Measurements from ENCODE around the gene CMC1.

CMC1 gene

DNA sequence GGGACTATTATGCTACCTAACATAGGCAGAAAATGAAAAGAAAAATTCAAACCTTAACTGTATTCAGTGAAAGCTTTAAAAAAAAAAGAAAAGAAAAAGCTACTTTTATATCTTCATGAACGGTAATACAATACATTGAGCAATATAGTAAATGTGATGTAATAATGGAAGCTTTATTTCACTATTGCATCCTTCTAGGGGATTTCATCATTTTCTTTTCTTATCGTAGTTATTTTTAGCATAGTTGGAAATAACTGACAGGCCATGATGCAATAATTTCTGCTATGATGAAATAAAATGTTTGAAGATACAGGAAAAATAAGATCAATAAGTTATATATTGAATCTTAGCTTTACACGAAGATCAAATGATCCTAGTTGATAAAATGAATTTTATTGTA, 66.8 kb downstream of the CMC1 start:
- DNase-seq, result no peak

DNA sequence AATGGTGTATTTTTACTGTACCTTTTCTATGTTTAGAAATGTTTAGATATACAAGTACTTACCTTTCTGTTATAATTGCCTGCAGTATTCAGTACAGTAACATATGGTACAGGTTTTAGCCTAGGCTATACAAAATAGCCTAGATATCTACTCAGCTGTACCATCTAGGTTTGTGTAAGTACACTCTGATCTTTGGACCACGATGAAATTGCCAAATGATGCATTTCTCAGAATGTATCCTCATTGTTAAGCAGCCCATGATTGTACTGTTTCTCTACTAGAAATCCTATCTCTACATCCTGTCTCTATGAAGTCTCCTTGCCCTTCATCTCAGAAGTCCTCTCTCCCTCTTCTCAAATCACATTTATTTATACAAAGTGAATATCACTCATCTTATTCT, 74.3 kb downstream of the CMC1 start:
- no peak for DNase-seq

DNA sequence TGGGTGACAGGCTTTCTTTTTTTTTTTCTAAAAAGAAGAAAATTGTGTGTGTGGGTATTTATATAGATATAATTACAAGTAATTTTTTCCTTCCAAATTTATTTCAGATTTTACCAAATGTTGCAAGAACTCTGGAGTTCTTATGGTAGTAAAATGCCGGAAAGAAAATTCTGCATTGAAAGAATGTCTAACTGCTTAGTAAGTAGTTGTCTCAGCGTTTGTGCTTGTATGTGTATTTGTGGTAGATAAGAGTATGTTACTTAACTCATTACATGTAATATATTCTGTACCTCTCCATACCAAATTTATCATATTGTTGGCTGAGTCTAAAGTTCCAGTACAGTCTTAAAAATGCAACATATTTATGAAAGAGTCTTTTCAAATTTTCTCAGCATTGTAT, 74.8 kb downstream of the CMC1 start:
- DNase-seq, result no peak

DNA sequence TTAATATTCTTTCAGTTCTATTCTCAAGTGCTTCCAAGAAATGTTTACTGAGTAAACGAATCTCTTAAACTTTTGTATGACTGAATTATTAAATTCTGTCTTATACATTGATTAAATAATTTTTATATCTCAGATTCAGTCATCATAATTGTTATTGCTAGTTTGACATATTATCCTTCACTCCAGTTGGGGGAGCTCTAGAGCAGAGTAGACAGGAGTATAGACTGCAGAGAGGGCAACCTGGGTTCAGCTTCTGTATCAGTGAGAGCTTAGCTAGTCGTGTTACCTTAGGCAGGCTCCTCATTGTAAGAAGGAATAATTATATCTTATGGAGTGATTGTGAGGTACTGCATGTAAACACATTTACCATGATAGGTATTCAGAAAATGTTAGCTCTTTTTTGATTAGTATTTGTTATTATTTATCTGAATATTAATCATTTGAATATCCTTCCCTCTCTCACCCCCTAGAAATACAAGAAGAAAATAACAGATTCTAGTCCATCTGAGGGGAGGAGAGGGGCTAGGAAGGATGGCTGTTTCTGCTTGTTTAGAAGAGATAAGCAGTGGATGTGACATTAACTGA, 76.1 kb downstream of the CMC1 start:
- peak; percentile 28 for DNase-seq

DNA sequence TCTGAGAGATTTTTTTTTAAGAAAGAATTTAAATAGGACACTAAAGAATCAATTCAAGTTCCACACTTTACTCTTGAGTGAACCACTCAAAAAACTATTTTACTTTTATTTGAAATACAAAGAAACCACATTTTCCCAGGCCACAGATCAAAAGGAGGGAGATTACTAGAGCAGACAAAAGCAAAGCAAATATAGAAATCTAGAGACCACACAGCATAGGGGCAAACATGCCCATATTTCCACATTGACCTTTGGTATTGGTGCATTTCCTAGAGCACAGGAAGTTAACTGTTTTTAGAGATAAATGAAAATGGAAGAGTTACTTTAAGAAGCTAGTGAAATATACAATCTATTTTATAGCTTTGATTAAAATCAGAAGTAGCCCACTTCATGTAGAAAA, 79.6 kb downstream of the CMC1 start:
- DNase-seq, result no peak

DNA sequence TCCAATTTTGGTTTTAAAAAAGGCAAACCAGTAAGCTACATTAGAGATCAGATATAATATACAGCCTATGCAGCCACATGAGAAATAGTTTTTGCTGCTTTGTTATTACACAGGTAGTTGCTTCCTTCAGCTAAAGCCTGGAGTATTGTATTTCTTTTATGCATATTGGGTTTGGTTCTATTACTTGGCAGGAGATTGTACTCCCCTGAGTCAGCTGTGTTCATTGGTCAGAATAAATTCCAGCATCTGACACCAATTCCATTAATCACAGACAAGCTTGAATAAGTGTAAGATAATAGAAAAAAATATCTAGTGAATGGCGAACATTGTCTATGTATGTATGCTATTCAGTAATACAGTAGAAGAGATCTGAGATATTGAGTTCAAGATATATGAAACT, 81.0 kb downstream of the CMC1 start:
- DNase-seq, result no peak

DNA sequence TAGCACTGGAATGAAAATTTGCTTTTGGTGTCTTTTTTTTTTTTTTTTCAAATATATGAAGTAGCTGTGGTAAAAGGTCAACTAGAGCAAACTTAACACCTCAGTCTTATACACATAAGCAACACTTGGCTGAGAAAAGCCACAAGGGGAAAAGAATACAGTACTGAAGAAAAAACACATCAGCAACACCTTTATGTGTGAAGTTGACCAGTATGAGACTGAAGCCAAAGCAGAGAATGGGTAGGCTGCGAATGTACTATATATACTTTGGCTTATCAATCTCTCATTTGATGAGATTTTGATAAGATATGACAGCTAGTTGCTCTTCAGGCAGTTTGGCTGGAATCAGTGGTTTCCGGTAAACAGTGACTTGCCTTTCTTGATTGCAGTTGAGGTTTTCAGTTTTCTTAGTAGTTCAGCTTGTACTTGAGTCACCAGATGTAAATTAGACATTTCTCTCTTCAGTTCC, 85.1 kb downstream of the CMC1 start:
- DNase-seq, result peak; percentile 37

DNA sequence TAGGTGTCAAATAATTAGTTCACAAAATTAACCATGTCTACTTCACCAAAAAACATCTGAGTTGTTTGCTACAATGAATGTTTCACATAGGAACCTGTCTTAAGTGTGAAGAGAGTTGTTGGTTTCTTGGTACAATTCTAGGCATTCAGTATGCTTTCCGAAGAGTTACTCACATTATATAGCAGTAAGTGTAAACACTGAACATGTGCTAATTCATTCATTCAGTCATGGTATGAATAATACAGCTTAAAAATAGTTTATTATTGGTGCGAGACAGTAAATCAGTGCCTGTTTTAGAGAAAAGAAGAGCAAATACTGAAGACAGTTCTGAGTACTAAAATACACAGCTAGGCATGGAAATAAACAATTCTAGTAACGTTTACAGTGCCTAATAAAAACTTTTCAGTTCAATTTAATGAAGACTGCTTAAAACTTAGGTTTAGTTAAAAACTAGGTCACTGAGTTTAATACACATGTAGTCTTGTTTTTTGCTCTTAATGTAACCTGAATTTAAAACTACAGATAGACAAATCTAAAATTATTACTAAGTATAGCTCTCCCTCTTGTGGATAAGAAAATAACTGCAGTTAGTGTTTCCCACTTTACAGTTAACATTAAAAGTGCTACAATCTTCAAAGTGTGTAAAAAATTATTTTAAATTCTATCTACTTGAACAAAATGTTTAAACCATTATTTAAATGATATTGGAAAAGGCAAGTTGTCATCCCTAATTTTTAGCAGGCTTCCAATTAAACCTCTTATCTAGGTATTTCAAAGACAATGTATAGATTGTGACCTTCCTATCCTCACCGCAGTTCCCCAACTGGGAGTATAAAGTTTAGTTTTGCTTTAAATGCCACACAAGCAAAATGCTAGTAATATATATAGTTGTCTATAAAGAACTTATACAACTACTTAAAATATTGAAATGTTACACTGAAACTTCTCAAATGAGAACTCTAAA, 87.1 kb downstream of the CMC1 start:
- DNase-seq, result no peak

DNA sequence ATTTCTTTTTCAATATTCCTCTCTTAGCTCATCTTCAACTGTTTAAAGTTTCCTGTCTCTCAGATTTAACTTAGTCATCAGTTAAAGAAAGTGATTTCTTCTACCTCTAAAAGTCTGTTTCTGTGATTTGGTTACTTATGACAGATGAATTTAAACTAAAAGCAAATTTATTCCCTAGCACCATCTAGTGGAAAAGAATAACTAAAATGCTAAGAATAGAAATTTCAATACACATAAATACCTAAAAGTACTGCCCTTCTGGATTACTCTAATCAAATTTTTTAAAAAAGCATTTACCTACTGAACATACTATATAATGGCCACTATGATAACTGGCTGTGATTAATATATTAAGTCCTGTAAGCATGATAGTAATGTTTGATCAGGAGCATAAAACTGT, 93.1 kb downstream of the CMC1 start:
- DNase-seq, result no peak

DNA sequence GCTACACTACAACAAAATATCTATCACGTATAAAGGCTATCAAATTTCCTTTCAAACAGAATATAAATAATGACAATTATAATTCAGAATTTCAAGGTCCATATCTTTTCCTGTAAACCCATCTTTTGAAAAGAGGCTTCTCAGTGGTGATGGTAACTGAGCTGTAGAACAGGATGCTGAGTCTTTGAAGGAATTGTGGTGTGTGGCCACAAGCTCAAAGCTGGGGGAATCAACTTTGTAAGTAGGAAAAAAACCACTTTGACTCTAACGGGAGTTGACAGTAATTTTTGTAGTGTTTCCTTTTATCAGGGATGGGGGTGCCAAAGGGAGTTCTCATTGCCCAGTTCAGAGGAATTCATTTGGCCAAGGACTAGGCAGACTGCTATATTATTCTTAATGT, 93.8 kb downstream of the CMC1 start:
- no peak for DNase-seq

DNA sequence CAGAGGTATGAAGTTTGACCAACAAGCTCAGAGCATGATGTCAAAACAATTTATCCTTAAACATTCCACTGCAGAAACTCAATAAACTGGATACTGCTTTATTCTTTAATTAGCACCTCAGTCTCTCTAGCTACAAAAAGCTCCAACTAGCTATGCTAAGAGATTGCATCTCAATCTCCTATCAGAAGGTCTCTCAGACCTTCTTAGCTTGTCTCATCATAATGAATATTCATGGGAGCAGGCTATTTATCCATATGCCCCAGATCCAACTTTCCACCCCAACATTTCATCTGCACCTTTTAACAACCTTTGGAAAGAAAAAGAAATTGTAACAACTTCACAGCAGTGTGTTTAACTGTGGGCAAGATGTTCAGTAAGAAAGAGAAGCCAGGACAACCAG, 95.8 kb downstream of the CMC1 start:
- DNase-seq, result no peak

DNA sequence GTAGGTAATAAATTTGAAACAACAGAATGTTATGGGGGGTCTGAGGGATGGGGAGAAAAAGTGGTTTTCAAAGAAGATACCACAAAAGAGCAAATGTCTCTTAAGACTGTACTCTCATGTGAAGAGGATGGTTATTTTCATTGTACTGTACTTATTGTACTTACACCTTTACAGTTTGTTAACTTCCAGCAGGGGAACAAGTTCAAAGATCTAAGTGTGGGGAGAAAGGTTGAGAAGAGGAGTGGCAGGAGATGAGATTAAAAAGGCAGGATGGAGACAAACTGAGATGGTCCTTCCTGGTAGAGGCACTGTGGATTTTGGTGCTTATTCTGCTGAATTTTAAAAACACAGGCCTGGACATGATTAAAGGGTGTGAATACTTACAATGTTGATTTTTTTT, 101.7 kb downstream of the CMC1 start:
- no peak for DNase-seq

DNA sequence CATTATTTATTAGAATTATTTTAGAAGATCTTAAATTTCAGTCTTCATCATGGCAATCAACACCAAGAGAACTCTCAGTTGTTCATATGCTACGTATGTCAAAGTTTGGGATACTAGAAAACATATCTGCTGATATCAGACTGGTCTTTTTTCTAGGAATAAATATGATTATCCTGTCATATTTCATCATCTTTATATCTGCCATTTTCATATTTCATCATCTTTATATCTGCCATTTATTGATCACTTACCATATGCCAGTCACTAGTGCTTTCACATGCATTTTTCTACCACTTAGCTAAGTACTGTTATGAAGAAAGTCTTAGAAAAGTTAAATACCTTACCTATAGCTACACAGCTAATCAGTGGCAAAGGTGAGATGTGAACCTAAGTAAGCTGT, 104.3 kb downstream of the CMC1 start:
- DNase-seq, result no peak

DNA sequence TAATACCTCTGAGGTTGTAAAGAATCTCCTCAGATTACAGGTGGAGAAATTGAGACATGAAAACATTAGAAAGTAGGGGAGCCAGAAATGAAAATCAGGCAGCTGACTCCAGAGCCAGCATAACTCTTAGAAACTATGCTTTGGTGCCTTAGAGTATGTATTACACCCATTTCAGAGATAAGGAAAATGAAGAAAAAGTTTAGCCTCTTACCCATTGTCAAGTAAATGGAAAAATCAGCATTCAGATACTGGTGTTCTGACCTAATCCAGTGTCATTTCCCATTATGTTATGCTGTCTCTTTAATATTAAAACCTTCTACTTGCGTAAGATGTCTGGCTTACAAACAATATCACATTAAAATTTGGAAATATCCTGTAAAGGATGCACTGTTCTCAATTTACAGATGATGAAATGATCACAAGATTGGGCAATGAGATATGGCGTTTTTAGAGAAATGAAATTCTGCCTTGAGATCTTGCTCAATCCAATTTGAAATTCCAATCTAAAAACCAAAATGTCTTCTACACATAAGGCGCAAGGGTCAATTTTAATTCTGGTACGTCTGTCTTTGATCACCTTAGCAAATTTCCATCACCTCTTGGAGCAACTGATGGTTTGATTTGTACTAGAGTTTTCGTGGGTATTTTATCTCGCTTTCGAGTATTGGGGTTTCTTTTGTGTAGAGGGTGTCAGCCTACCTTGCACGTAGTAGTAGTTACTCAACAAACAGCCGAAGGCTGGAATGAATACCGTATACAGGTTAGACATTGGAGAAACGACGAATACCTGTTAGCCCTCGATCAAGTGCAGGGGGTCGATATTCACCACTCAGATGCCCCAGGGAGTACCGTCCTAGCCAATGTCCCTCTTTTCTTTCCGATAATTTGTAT, 106.2 kb downstream of the CMC1 start:
- peak; percentile 22 for DNase-seq

DNA sequence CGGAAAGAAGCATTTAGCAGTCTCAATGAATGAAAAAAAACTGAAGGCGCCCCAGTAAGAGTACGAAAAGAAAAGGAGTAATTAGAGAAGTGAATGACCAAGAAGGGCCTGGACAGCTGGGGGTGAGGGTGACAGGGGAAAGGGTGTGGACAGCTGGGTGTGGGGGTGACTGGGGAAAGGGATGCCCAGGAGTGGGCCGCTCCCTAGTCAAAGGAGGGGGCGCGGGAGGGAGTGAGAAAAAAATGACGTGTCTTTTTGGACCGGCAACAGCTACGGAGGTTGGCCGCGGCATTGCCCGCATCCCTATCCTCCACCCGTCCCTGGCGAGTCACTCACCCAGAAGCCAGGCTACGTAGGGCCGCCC, 106.8 kb downstream of the CMC1 start:
- DNase-seq, result no peak

DNA sequence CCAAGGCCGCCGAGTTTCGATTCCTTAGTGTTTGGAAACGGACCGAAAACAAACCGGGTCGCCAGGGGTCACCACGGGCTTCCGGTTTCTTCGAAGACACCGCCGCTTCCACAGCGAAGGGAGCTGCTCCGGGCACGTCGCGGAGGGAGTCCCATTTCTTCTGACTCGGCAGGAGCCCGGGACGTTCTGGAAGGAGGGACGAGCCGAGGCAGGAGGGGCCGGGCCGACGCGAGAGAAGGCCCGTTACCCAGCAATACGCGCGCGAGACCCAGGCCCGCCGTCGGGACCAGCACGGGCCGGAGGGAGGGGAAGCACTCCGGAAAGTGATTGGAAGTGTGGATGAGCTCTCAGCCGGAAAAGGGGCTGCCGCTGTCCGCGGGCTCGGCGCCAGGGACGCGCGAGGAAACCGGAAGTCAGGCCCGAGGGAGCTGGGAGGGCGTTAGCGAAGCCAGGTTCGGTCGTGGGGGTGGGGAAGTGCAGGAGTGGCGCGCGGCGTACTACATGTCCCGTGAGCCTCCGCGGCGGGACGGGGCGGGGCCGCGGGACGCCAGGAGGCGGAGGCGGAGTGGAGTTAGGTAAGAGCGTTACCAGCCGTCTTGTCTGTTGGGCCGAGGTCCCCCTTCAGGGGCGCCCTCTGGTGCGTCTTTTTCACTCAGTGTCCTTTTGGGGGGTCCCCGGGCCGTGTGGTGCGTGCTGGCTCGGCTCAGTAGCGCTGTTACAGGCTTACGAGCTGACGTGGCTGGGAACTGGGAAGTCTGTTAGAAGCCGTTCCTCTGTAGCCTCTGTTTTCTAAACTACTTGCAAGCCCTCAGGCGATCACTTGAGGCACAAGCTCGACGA, 107.4 kb downstream of the CMC1 start, which contains the start of the genes AZI2 and ZCWPW2:
AZI2 (minus strand) TSS at position 196 of the 840 bp plus-strand sequence. CDS start 8,207 bp downstream, outside the sequence.
ZCWPW2 (plus strand) TSS at position 93 of the 840 bp plus-strand sequence. CDS start 64,348 bp downstream, outside the sequence.
- peak; percentile 94 for DNase-seq

DNA sequence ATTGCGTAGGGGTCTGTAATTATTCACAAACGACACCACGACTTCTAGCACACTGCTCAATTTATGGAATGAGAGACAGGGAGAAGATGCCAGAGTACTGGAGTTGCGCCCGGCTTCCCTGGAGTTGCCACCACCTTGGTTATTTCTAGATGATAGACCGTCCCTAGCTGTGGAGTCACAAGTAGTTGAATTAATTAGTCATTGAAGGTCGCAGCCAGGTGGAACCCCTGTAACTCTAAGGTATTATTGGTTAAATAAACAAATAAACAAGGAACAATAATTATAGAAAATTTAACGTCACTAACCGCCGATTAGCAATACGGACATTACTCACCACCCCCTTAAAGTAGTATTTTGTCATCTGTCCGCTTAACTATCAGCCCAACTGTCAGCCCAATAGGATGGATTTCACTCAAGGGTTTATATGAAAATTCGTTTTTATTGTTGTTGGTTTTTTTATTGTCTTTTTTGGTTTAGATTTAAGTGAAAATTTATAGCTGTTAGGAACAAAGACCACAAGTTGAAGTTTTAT, 108.1 kb downstream of the CMC1 start:
- DNase-seq, result no peak

All from stimulated activated CD8-positive, alpha-beta memory T cell treated with anti-CD3 and anti-CD28 coated beads, Interleukin-4, amount 100 ng/mL, for 48 hours (primary cell).